GM19025 (cell line): ENCODE data around the gene CDH13.

ENCODE experiments used
- ATAC-seq: cut with Tn5 transposase; IDR thresholded peaks from one replicate; pipeline ENCODE4 v1.9.1; 2021; ENCODE audit warnings: mild to moderate bottlenecking, low read depth, moderate library complexity; ENCODE audit not compliant: unreplicated experiment

The CDH13 gene

GRCh38 chr16:82769845-82770244 lies 143.1 kb downstream of the CDH13 start:
- no peak for ATAC-seq

- ATAC-seq, result no peak
Measured at GRCh38 chr16:82772215-82772614, 145.4 kb downstream of the CDH13 start.

- ATAC-seq, result no peak
Measured at GRCh38 chr16:82773018-82773417, 146.2 kb downstream of the CDH13 start.

DNA sequence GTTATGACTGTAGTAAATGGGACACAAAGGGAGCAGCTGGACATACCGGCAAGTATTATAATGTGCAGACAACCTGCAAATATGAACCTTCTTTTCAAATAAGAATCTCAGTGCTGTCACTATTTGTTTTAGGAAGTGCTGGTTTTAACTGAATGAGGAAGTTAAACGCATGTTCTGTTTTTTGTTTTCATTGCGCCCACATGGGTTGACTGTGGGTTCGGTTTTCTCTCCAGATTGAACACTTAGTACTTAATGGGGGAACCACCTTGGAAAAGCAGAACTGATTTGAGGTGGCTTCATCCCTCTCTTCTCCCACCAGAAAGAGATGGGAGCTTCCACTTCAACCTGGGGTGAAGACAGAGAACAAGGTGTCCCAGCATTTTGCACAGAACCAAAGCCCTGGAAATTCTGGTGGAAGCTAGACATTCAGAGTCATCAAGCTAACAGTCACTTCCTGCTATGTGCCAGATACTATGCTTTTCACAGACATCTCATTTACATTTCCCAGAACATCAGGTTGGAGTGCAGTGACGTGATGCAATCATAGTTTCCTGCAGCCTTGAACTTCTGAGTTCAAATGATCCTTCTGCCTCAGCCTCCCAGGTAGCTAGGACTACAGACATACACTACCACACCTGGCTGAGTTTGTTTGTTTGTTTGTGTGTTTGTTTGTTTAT lies 149.8 kb downstream of the CDH13 start:
- peak; percentile 60 for ATAC-seq

- no peak for ATAC-seq
Measured at GRCh38 chr16:82782715-82783251, 156.0 kb downstream of the CDH13 start.

DNA sequence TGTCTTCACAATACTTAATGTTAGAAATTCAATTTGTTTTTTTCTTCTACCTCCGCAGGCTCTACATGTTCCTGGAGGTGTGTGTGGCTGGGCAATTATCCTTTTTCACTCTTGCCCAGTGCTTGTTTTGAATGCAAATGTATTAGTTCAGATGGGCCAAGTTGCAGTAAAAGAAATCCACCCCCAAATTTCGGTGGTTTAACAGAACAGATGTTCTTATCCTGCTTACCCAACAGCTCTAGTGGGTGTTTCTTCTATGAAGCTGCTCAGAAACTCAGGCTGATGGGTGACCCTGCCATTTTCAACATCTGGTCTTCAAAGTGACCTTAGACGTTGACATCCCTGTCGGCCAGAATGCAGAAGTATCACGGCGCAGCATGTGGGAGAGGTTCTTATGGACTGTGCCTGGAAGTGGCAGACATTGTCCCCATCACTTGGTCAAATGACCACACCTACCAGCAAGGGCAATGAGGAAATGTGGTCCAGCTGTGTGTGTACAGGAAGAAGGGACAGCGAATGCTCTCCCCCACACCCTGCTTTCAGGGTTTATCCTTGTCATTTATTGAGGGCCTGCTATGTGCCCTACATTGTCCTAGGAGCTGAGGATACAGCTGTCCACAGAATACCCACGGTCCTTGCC lies 157.3 kb downstream of the CDH13 start:
- ATAC-seq, result peak; percentile 49

DNA sequence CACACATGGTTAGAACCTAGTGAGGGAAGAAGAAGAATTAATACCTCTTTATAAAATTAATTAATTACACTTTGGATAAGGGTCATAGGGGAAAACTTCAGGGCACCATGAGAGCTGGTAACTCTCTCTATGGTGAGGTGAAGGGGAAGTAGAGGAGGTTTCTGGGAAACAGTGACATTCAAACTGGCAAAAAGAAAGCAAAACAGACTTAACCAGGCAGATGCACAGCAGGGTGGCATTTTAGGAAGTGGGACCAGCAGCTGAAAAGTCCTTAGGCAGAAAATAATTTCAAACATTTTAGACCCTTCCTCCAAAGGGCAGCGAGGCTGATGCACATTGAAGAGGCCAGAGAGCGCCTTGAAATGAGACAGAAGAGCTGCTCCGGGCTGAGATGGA lies 157.8 kb downstream of the CDH13 start:
- no peak for ATAC-seq

- ATAC-seq, result no peak
Measured at GRCh38 chr16:82788225-82788624, 161.5 kb downstream of the CDH13 start.

- ATAC-seq, result no peak
Measured at GRCh38 chr16:82788919-82789318, 162.2 kb downstream of the CDH13 start.

GRCh38 chr16:82792693-82793092 lies 165.9 kb downstream of the CDH13 start:
- no peak for ATAC-seq

DNA sequence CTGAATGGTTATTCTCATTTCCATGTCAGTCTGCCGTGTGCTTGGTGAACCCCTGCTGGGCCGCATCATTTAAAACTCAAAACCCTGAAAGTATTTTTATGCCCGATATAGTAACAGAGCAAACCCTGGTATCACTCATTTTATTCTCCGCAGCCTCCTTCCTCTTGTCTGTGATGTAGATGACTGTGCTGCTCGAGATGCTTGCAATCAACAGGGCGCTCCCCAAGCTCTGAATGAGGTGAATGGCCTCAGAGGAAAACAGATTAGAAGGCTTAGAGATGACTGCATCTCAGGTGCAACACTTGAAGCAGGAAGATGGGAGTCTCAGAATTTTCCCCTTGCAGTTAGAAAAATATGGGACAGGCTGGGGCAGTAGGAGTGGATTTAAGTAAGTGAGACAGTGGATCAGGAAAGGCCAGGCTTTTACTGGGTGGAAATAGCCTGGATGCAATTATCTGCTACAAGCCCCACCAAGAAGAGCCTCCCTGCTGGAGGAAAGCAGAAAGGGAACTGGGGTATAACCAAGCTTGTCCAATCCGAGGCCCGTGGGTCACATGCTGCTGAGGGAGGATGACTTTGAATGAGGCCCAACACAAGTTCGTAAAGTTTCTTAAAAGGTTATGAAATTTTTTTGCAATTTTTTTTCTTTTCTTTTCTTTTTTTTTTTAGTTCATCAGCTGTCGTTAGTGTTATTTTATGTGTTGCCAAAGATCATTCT lies 166.9 kb downstream of the CDH13 start:
- ATAC-seq, result no peak

- no peak for ATAC-seq
Measured at GRCh38 chr16:82796047-82796446, 169.3 kb downstream of the CDH13 start.

DNA sequence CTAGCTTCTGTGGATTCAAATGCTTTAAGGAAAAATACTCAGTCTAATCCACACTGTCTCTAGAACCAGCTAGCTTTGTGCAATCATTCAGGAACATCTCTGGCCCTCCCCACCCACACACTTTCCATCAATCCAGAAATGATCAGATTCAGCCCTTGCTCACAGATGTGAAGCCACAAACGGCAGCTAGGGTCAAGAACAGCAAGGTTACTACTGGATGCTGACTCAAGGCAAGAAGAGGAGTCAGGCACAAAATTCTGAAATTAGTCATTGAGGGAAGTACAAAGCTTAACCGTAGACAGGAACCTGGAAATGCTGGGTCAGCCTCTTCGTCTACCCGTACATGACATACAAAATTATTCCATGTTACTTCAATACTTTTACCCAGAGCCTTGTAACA lies 174.6 kb downstream of the CDH13 start:
- ATAC-seq, result no peak

GRCh38 chr16:82805866-82806265 lies 179.1 kb downstream of the CDH13 start:
- no peak for ATAC-seq

DNA sequence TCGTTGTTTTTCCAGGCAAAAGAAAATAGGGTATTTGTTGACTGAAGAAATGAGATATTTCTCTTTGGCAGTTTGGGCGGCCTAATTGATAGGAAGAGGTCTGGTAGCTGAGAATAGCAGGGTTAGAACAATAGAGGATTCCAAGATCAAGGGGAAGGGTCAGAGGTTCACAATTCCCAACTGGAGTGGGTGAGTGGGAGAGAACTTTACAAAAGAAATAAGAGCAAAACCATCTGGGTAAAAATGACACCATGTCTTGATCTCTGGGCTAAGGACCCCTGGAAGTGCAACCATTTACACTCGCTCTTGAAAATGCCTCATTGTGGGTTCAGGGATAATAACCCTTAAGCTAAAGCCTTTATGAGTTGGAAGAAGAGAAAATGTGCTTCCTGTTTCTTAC lies 180.5 kb downstream of the CDH13 start:
- ATAC-seq, result no peak

DNA sequence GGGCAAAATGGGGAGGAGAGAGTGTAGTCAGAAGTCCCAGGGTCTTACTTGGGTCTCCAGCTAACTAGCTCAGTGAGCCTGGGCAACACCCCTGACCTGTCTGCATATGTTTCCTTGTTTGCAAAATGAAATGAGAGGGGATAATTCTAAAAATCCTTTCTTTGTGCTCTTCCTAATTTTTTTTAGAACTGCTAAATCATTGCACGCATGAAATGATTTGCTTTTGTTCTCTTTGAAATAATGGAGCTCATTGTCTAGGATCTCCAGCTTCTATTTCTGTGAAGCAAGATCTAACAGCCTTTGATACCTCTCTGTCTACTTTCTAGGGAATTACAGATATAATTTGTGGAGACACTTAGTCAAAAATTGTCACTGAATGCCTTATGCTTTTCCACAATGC lies 181.3 kb downstream of the CDH13 start:
- ATAC-seq, result no peak

GRCh38 chr16:82810077-82810476 lies 183.3 kb downstream of the CDH13 start:
- ATAC-seq, result no peak

GRCh38 chr16:82814059-82814458 lies 187.3 kb downstream of the CDH13 start:
- ATAC-seq, result no peak

- no peak for ATAC-seq
Measured at GRCh38 chr16:82819286-82819685, 192.5 kb downstream of the CDH13 start.

DNA sequence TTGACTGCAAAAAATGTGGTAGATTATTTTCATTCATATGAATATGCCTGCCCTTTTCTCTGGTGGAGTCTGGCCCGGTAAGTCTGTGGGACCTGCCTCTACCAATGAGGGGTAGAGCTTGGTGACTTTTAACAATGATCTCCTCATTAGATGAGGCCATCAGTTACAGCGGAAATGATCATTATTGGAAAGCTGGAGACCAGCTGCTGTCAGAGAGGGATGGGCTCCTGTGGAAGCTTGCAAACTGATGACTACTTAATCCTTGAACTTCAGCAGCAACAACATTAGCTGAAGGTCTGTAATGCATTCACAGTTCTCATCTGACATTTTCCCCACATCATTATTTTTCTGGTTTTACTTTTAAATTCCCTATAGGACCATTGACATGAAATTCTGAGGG lies 194.1 kb downstream of the CDH13 start:
- no peak for ATAC-seq

- no peak for ATAC-seq
Measured at GRCh38 chr16:82824408-82824807, 197.6 kb downstream of the CDH13 start.

- no peak for ATAC-seq
Measured at GRCh38 chr16:82829301-82829700, 202.5 kb downstream of the CDH13 start.
